Mucosa of rectum (tissue), 2 donors: ENCODE data around the gene OGDH.

Experiments used
- H3K27ac ChIP-seq, 2 donors: one replicate each; pipeline ENCODE4 v1.7.0; 2013; ENCODE audit warnings: inconsistent platforms in 2 of 2, low read depth in 2 of 2, low read length in 2 of 2
- H3K27me3 ChIP-seq, 2 donors: one replicate each; pipeline ENCODE4 v1.7.0; 2013; ENCODE audit warnings: low read length in 2 of 2; ENCODE audit not compliant: control insufficient read depth in 2 of 2, insufficient read depth in 2 of 2
- H3K36me3 ChIP-seq, 2 donors: one replicate each; pipeline ENCODE4 v1.7.0; 2013; ENCODE audit warnings: low read length in 2 of 2; ENCODE audit not compliant: control insufficient read depth in 2 of 2, insufficient read depth in 2 of 2
- H3K4me1 ChIP-seq, 2 donors: one replicate each; pipeline ENCODE4 v1.7.0; 2013; ENCODE audit warnings: low read length in 2 of 2, mild to moderate bottlenecking in 1 of 2; ENCODE audit not compliant: control insufficient read depth in 2 of 2, insufficient read depth in 2 of 2
- H3K4me3 ChIP-seq, 2 donors: one replicate each; pipeline ENCODE4 v1.7.0; 2013; ENCODE audit warnings: low read length in 2 of 2
- H3K9ac ChIP-seq, 2 donors: one replicate each; pipeline ENCODE4 v1.7.0; 2013; ENCODE audit warnings: low read length in 2 of 2, low read depth in 1 of 2, mild to moderate bottlenecking in 1 of 2
- H3K9me3 ChIP-seq, 2 donors: one replicate each; pipeline ENCODE4 v1.7.0; 2013; ENCODE audit warnings: low read length in 2 of 2; ENCODE audit not compliant: control insufficient read depth in 2 of 2
- donor health status: healthy.
- donor health status: Normal muscosa, but diverticular disease.

OGDH gene

DNA sequence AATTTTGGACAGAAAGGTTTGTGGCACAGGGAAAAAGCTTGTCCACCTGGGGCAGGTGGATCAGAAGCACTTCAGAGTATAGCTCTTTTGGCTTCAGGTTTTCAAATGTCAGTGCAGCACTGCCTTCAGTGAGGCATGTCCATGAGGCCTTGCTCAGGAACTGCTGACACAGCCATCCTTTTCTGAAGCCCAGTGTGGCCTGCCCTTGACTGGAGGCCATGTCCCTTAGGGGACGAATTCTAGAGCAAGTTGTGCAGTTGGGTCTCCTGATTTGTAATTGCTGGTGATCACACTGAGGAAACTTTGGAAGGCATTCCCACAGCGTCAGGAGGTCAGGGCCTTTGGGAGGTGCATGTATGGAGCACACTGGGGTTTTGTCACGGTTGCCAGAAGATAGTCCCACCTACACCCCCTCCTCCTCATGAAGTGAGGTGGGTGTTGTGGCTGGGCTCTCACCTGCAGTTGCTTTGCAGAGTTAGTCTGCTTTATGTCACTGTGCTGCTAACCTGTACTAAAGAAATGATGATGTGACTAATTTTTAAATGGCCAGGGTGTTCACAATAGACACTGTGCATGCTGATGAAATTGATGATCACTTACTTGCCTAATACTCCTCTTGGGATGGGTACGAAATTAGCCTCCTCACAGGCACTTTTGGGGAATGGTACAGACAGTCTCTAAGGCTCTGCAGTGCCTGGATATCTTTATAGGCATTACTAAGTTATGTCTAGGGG, 41.7 kb downstream of the OGDH start:
- H3K9ac ChIP-seq: no peak overlapping the region
- H3K27ac ChIP-seq: no peak overlapping the region
- H3K9me3 ChIP-seq: no peaks in the 10 kb centered on the region
- peaks cover 44 to 57% of the 10 kb centered on the region in 2 donors for H3K36me3 ChIP-seq
- H3K27me3 ChIP-seq: no peaks in the 10 kb centered on the region
- no peak overlapping the region for H3K4me3 ChIP-seq
- H3K4me1 ChIP-seq: no peaks in the 10 kb centered on the region

DNA sequence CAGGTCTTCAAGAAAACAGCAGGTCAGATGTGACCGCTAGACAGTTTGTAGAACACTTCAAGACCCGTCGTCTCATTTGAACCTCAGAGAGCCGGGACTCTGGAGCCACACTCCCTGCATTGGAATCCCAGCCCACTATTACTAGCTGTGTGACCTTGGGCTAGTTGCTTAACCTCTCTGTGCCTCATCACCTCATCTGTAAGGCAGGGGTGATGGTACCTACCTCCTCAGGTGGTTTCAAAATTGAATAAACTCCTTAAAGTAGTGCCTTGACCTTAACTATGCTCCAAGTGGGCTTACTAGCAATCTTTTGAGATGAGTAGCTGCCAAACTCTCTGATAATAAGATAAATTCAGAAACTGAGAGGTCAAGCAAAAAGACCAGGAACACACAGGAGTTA, 43.8 kb downstream of the OGDH start:
- Histone ChIP-seq H3K9ac (no peak overlapping the region), H3K27me3 (no peaks in the 10 kb centered on the region), H3K27ac (no peak overlapping the region), H3K4me3 (no peak overlapping the region), H3K4me1 (no peaks in the 10 kb centered on the region), H3K9me3 (no peaks in the 10 kb centered on the region), H3K36me3 (peaks cover 44 to 68% of the 10 kb centered on the region in 2 donors)

DNA sequence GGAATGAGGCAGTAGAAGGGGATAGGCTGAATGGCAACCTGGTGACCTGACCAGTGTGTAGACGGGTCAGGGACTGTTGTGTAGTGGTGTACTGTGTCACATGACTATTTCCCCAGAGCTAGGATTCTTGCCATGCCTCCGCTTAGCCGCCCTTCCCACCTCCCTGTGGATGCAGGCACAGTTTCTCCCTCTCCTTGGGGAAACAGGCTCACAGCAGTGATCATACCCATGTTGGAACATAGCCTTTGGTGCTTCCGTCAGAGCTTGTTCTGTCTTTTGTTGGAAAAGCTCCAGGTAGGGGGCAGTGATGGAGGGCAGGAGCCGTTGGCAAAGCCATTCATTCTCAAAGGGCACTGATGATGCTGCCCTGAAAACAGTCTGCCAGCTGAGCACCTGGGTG, 44.3 kb downstream of the OGDH start:
- no peak overlapping the region for H3K9ac ChIP-seq
- H3K27me3 ChIP-seq: no peaks in the 10 kb centered on the region
- peaks cover 44 to 63% of the 10 kb centered on the region in 2 donors for H3K36me3 ChIP-seq
- no peaks in the 10 kb centered on the region for H3K4me1 ChIP-seq
- H3K4me3 ChIP-seq: no peak overlapping the region
- H3K9me3 ChIP-seq: no peaks in the 10 kb centered on the region
- no peak overlapping the region for H3K27ac ChIP-seq

DNA sequence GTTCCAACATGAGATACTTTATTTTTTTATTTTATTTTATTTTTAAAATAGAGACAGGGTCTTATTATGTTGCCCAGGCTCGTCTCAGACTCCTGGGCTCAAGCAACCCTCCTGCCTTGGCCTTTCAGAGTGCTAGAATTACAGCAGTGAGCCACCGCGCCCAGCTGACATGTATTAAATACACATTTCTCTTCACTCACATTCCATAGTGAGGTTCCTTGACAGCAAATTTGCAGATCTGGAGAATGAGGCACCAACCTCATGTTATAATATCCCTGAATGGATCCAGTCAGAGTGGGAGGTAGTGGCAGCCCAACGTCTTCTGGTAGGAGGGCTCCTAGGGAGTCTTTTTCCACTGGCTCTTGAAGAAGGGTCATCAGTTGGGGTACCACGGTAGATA, 46.1 kb downstream of the OGDH start:
- H3K36me3 ChIP-seq: peaks cover 42 to 67% of the 10 kb centered on the region in 2 donors
- no peak overlapping the region for H3K9ac ChIP-seq
- no peaks in the 10 kb centered on the region for H3K27me3 ChIP-seq
- no peaks in the 10 kb centered on the region for H3K9me3 ChIP-seq
- H3K27ac ChIP-seq: no peak overlapping the region
- no peak overlapping the region for H3K4me3 ChIP-seq
- no peaks in the 10 kb centered on the region for H3K4me1 ChIP-seq

DNA sequence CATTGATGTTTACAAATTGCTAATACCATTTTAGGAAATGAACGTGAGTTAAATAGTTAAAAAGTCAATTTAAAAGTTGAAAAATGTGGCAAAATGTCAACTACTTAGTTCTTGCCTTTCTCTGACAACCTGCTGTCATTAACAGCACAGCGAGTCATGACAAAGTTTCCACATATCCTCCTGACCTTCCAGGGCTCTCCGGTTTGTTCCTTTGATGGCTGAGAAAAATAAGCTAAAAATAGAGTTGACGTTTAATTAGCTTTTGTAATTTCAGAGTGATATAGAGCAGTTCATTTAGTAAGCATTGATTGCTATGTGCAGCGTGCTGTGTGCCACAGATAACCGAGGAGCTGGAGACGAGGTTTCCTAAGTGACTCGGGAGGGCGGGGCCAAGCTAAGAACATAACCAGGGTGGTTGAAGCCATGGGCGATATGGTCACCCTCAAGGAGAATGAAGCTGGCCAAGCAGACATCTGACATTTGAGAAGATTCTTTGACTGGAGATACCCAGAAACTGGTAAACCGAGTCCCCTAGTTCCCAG, 47.9 kb downstream of the OGDH start:
- no peaks in the 10 kb centered on the region for H3K9me3 ChIP-seq
- H3K4me1 ChIP-seq: no peaks in the 10 kb centered on the region
- H3K4me3 ChIP-seq: no peak overlapping the region
- peaks cover 37 to 55% of the 10 kb centered on the region in 2 donors for H3K36me3 ChIP-seq
- no peaks in the 10 kb centered on the region for H3K27me3 ChIP-seq
- no peak overlapping the region for H3K9ac ChIP-seq
- H3K27ac ChIP-seq: no peak overlapping the region

DNA sequence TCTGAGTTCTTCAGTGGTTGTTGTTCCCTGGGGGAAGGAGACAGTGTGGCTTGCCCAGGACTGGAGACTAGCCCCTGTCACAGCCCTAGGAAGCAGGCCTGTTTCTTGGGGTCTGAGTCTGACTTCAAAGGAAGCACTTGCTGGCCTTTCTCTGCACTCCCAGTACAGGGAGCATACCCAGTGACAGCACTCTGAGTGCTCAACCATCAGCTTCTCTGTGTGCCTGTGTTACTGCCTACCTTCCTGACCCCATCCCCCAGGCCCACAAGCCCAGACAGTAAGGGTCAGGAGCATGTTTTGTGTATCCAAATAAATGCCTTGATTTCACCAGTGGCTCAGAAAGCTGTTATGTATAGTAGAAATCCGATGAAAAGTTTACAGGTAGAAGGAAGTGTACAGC, 48.9 kb downstream of the OGDH start:
- Histone ChIP-seq H3K27ac (no peak overlapping the region), H3K4me1 (no peaks in the 10 kb centered on the region), H3K36me3 (peaks cover 29 to 50% of the 10 kb centered on the region in 2 donors), H3K9me3 (no peaks in the 10 kb centered on the region), H3K9ac (no peak overlapping the region), H3K27me3 (no peaks in the 10 kb centered on the region), H3K4me3 (no peak overlapping the region)

DNA sequence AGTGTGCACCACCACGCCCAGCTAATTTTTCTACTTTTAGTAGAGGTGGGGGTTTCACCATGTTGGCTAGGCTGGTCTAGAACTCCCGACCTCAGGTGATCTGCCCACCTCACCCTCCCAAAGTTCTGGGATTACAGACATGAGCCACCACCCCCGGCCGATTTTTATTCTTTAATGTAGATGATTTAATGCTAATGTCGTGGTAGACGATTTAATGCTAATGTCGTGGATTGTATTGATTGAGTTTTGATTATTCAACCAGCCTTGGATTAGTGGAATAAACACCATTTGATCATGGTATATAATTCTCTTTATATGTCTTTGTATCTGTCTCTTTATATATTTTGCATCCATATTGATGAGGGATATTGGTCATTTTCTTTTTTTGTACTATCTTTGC, 52.6 kb downstream of the OGDH start:
- no peak overlapping the region for H3K9ac ChIP-seq
- H3K4me1 ChIP-seq: no peaks in the 10 kb centered on the region
- H3K36me3 ChIP-seq: peaks cover 26 to 35% of the 10 kb centered on the region in 2 donors
- H3K4me3 ChIP-seq: no peak overlapping the region
- peaks cover 0 to 4% of the 10 kb centered on the region in 2 donors for H3K9me3 ChIP-seq
- no peaks in the 10 kb centered on the region for H3K27me3 ChIP-seq
- H3K27ac ChIP-seq: no peak overlapping the region

DNA sequence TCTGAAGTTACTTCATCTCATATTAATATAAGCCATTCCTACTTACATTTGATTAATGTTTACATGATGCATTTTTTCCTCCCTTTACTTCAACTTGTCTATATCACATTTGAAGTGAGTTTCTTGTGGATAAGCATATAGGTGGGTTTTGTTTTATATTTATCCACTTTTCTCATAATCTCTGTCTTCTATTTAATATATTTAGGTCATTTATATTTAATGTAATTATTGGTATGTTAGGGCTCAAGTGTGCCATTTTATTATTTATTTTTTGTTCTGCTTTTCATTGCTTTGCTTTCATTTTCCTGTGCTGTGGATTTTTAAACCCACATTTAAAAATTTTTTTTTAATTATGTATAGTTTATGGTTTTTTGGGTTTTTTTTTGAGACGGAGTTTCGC, 54.8 kb downstream of the OGDH start:
- no peak overlapping the region for H3K9ac ChIP-seq
- no peak overlapping the region for H3K27ac ChIP-seq
- H3K4me1 ChIP-seq: no peaks in the 10 kb centered on the region
- H3K9me3 ChIP-seq: peaks cover 0 to 4% of the 10 kb centered on the region in 2 donors
- H3K4me3 ChIP-seq: no peak overlapping the region
- no peaks in the 10 kb centered on the region for H3K27me3 ChIP-seq
- peaks cover 19 to 34% of the 10 kb centered on the region in 2 donors for H3K36me3 ChIP-seq

DNA sequence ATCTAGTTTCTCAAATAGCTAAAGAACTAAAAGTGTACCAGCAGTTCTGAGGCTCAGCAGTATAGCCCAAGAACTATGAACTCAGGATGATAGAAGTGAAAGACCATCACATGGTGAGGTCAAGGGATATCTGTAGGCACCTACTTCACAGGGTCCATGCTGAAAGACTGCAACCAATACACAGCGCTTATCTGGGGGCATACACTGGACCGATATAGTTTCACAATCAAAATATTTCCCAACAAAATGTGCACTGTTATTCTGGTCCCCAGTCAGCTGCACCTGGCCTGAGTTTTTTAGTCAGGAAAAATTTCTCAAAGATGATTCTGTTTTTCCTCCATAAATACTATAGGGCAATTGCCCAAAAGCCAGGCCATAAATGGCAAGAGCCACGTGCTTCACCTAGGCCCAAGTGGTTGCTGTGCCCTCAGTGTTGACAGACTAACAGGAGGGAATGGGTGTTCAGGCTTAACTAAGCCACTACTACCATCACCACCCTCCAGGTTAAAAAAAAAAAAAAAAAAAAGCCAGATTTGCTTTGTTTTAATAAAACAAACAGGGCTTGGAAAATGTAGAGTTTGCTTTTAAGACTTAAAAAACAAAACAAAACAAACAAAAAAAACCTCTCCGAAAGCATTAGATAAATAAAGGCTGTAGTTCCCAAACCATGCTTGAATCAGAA, 58.5 kb downstream of the OGDH start:
- no peaks in the 10 kb centered on the region for H3K27me3 ChIP-seq
- H3K36me3 ChIP-seq: peaks cover 24 to 52% of the 10 kb centered on the region in 2 donors
- no peak overlapping the region for H3K9ac ChIP-seq
- H3K9me3 ChIP-seq: peaks cover 0 to 4% of the 10 kb centered on the region in 2 donors
- no peak overlapping the region for H3K4me3 ChIP-seq
- H3K4me1 ChIP-seq: no peaks in the 10 kb centered on the region
- no peak overlapping the region for H3K27ac ChIP-seq

DNA sequence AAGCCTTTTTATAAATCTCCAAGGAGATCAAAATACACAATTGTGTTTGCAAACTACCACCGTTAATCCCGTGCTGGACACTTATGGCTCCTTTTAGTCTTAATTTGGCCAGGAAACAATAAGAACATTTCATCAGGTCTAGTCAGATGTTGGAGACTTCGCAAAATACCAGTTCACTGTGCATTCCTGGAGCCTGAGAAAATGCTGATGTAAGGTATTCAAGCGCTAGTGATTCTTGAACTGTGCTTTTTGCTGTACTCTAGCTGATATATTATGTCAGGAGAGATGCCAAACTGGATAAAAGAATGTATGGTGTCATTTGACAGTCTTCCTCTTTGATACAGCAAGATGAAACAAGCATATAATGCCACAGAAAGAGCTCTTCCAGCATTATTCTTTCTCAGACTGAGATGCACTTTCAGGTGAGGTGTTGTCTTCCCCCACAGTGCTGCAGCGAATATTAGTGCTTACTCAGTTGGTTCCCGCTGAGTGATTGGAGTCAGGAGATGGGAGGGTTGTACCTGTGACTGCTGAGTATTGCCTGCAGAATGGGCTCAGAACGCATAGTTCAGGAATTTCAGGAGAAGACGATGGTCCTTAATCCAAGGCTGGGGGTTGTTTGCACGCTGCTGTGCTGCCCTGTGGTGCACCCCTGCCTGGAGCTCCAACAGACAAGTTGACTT, 59.2 kb downstream of the OGDH start:
- no peaks in the 10 kb centered on the region for H3K27me3 ChIP-seq
- H3K9me3 ChIP-seq: peaks cover 0 to 1% of the 10 kb centered on the region in 2 donors
- no peak overlapping the region for H3K4me3 ChIP-seq
- no peak overlapping the region for H3K27ac ChIP-seq
- H3K4me1 ChIP-seq: no peaks in the 10 kb centered on the region
- H3K9ac ChIP-seq: no peak overlapping the region
- peaks cover 27 to 47% of the 10 kb centered on the region in 2 donors for H3K36me3 ChIP-seq
